ENCODE measurements around the gene RNF4. TPM values are rescaled to one million over a fixed set of nuclear protein-coding genes. Genes with fewer than 3 reads are reported as not detected.

The RNF4 gene
- total and polyA plus RNA-seq, 8 donors = 11.7 to 30.3 (median 23.3) TPM

DNA sequence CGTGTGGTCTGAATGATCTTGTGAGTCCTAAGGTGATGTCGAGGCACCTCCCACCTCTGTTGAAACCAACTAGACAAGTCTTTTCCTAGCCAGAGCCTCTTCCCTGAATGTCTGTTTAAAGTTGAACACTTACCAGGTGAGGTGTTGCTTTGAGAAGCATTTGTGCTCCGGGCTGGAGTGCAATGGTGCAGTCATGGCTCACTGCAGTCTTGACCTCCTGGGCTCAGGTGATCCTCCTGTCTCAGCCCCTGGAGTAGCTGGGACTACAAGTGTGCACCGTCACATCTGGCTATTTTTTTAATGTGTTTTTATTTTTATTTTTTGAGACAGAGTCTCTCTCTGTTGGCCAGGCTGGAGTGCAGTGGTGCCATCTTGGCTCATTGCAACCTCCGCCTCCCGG is 18.1 kb downstream of the RNF4 start:
- WGBS, 2 donors = 94 to 96% methylated on average over 6 of the region's 6 CpGs
- intact Hi-C loops (cut with DNase I) = no loop called here
- ATAC-seq (no peak), DNase-seq (no peak), FAIRE-seq (no peak)
- no peak overlapping the region for H3K4me3 ChIP-seq
- H3K27me3 ChIP-seq = no peaks in the 10 kb centered on the region
- TF ChIP-seq, protein P1, sequence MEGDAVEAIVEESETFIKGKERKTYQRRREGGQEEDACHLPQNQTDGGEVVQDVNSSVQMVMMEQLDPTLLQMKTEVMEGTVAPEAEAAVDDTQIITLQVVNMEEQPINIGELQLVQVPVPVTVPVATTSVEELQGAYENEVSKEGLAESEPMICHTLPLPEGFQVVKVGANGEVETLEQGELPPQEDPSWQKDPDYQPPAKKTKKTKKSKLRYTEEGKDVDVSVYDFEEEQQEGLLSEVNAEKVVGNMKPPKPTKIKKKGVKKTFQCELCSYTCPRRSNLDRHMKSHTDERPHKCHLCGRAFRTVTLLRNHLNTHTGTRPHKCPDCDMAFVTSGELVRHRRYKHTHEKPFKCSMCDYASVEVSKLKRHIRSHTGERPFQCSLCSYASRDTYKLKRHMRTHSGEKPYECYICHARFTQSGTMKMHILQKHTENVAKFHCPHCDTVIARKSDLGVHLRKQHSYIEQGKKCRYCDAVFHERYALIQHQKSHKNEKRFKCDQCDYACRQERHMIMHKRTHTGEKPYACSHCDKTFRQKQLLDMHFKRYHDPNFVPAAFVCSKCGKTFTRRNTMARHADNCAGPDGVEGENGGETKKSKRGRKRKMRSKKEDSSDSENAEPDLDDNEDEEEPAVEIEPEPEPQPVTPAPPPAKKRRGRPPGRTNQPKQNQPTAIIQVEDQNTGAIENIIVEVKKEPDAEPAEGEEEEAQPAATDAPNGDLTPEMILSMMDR (IDR thresholded peaks at IDR 0.05) = no peak
- H3K4me1 ChIP-seq = peaks cover 10 to 37% (median 19%) of the 10 kb centered on the region in 3 donors
- no peaks in the 10 kb centered on the region for H3K9me3 ChIP-seq
- H3K27ac ChIP-seq = no peak overlapping the region
- peaks cover 0 to 11% (median 4%) of the 10 kb centered on the region in 3 donors for H3K36me3 ChIP-seq

DNA sequence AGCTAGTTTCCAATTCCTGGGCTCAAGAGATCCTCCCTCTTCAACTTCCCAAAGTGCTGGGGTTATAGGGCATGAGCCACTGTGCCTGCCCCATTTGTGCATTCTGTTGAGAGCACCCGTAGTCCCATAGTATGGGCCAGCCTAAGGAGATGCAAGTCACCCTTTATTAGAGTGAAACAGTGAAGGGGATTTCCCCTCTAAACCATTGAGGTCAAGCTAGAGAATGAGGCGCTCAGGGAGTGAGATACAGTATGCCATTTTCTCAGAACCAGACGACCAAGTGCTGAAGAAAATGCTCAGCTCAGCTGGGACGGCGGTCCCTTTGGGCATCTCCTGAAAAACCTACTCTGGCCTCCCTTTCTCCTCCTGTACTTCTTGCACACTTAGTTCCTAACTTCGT is 18.7 kb downstream of the RNF4 start:
- Histone ChIP-seq H3K36me3 (peaks cover 0 to 11% (median 4%) of the 10 kb centered on the region in 3 donors), H3K27me3 (no peaks in the 10 kb centered on the region), H3K27ac (no peak overlapping the region), H3K4me1 (peaks cover 4 to 31% (median 13%) of the 10 kb centered on the region in 3 donors), H3K4me3 (no peak overlapping the region), H3K9me3 (no peaks in the 10 kb centered on the region)
- 82 to 83% methylated on average over 6 of the region's 6 CpGs for WGBS, 2 donors
- DNase-seq (no peak), FAIRE-seq (no peak), ATAC-seq (no peak)
- intact Hi-C loops (cut with DNase I) = no loop called here
- TF ChIP-seq, protein P1 (IDR thresholded peaks at IDR 0.05) = no peak

DNA sequence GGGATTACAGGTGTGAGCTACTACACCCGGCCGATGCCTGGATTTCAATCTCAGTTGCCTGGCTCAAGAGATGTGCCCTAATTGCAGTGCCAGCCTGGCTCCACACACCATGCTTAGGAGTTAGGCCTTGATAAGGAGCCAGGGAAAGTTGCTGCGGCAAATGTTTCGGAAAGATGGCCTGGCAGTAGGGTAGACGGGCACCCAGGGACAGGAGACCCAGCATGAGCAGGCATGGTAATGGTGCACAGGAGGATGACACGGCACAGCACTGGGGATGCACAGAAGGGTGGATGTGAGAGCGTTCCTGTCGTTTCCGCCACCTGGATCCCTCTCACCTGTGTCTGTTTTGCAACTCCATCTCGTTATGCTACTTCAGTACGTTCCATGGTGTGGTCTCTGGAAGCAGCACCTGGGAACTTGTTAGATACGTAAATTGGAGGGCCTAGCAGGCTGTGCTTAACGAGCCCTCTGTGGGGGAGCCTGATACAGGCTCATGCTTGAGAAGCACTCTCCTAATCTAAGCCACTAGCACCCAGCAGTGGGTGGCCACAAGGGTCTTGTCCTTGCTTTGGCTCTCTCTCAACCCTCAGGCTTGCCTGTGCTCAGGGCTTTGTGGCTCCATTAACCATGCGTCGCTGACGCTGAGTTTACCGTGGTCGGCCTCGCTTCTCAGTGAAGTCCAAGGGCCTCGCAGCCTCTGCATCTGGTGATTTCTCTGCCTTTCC is 20.3 kb downstream of the RNF4 start:
- intact Hi-C loops (cut with DNase I) = no loop called here
- TF ChIP-seq, protein P1 (IDR thresholded peaks at IDR 0.05) = no peak
- H3K36me3 ChIP-seq = peaks cover 0 to 11% (median 4%) of the 10 kb centered on the region in 3 donors
- FAIRE-seq (no peak), DNase-seq (no peak), ATAC-seq (no peak)
- peaks cover under 1 to 22% (median 3%) of the 10 kb centered on the region in 3 donors for H3K4me1 ChIP-seq
- H3K27me3 ChIP-seq = no peaks in the 10 kb centered on the region
- H3K9me3 ChIP-seq = no peaks in the 10 kb centered on the region
- H3K27ac ChIP-seq = no peak overlapping the region
- H3K4me3 ChIP-seq = no peak overlapping the region
- WGBS, 2 donors = 91 to 92% methylated on average over 20 of the region's 20 CpGs

DNA sequence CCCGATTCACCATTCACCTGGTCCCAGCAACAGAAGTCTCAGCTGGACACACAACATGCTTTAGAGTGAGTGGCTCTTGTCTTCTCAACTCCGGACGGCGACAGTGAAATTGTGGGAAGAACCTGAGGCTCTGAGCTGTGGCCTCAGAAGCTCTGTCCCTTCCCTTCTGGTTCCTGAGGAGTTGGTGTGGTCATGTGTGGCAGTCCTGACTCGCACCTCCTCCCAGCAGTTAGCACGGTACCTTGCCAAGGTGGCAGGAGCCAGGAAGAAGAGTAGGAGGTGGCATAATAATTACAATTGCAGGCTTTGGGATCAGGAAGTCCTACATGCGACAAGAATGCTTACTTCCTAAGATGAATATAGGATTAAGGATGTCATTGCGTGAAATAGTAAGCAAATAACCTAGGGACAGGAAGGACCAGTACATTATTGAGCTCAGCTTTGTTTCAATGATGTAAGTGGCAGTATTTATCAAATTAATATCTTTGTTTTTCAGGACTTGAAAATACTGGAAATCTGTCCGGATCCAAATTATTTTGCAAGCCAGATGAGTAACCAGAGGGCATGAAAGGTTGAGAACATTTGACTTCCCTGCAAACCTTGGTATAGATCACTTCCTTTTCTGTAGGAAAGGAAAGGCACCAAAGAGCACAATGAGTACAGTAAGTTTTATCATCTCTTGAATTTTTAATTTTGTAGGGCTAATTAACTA is 21.1 kb downstream of the RNF4 start:
- DNase-seq = no peak
- no peak overlapping the region for H3K27ac ChIP-seq

More for the DNA sequence above, 21.1 kb downstream of the RNF4 start:
- intact Hi-C loops (cut with DNase I) = no loop called here
- TF ChIP-seq, protein P1 (IDR thresholded peaks at IDR 0.05) = no peak
- no peaks in the 10 kb centered on the region for H3K27me3 ChIP-seq
- no peak overlapping the region for H3K4me3 ChIP-seq
- 82% methylated on average over 9 of the region's 9 CpGs for WGBS, 2 donors
- no peak for ATAC-seq
- peaks cover 3 to 22% (median 5%) of the 10 kb centered on the region in 3 donors for H3K4me1 ChIP-seq
- H3K9me3 ChIP-seq = no peaks in the 10 kb centered on the region
- peaks cover 0 to 11% (median 4%) of the 10 kb centered on the region in 3 donors for H3K36me3 ChIP-seq
- no peak for FAIRE-seq

Measured in pancreas (tissue), 10 donors.